DND-41 (cell line): ENCODE measurements around the gene TMEM238.

Experiments
- ATAC-seq: fragments of 200-7000 bp; cut with Tn5 transposase; 3 replicates; pipeline ENCODE4 v1.9.1; 2021; ENCODE audit warnings: low read depth; ENCODE audit not compliant: insufficient read depth
- DNase-seq: peaks from one replicate; pipeline ENCODE4 v3.0.0-alpha.2; 2020
- H2AFZ ChIP-seq: 2 replicates; pipeline ENCODE4 v1.6.0; 2012; ENCODE audit warnings: low read depth, low read length
- H3K27ac ChIP-seq: 2 replicates; pipeline ENCODE4 v1.5.1; 2012; ENCODE audit warnings: low read length, inconsistent platforms
- H3K27me3 ChIP-seq: fragments of 200-600 bp; sonication (generic); 2 replicates; pipeline ENCODE4 v1.6.0; 2012; ENCODE audit warnings: low read length, mild to moderate bottlenecking, inconsistent platforms; ENCODE audit not compliant: insufficient read depth, poor library complexity
- H3K36me3 ChIP-seq: 2 replicates; pipeline ENCODE4 v1.5.1; 2012; ENCODE audit warnings: low read length, inconsistent platforms; ENCODE audit not compliant: insufficient read depth
- H3K4me1 ChIP-seq: 2 replicates; pipeline ENCODE4 v1.5.1; 2012; ENCODE audit warnings: mild to moderate bottlenecking, low read length; ENCODE audit not compliant: insufficient read depth
- H3K4me2 ChIP-seq: 2 replicates; pipeline ENCODE4 v1.6.0; 2012; ENCODE audit warnings: mild to moderate bottlenecking, moderate library complexity, low read length, inconsistent platforms; ENCODE audit not compliant: insufficient read depth
- H3K4me3 ChIP-seq, 2 experiments: fragments of 200-600 bp in 1 of 2; shearing (Covaris generic) in 1 of 2; 2 replicates each; pipeline ENCODE4 v1.5.1; 2012 to 2016; ENCODE audit warnings: inconsistent platforms in 2 of 2, low read length in 2 of 2, mild to moderate bottlenecking in 2 of 2, low read depth in 1 of 2, moderate library complexity in 1 of 2
- H3K79me2 ChIP-seq: 2 replicates; pipeline ENCODE4 v1.6.0; 2012; ENCODE audit warnings: low read length, inconsistent platforms; ENCODE audit not compliant: insufficient read depth
- H3K9ac ChIP-seq: 2 replicates; pipeline ENCODE4 v1.6.0; 2012; ENCODE audit warnings: low read depth, mild to moderate bottlenecking, inconsistent platforms, low read length, moderate library complexity
- H3K9me3 ChIP-seq: 2 replicates; pipeline ENCODE4 v1.5.1; 2012; ENCODE audit warnings: low read length, moderate library complexity, mild to moderate bottlenecking, inconsistent platforms; ENCODE audit not compliant: insufficient read depth, severe bottlenecking
- H4K20me1 ChIP-seq: 2 replicates; pipeline ENCODE4 v1.6.0; 2012; ENCODE audit warnings: low read length; ENCODE audit not compliant: insufficient read depth
- CTCF ChIP-seq: IDR thresholded peaks from 2 replicates; pipeline ENCODE4 v1.5.1; 2012; ENCODE audit warnings: borderline replicate concordance, low read length, moderate library complexity, mild to moderate bottlenecking; ENCODE audit not compliant: poor library complexity, severe bottlenecking; ENCODE audit errors: extremely low read depth
- EZH2 ChIP-seq: IDR thresholded peaks from 3 replicates; pipeline ENCODE4 v1.6.1; 2012; ENCODE audit warnings: borderline replicate concordance, low read depth, mild to moderate bottlenecking, moderate library complexity, low read length, inconsistent platforms; ENCODE audit not compliant: severe bottlenecking

Gene TMEM238

GRCh38 chr19:55345101-55345817 is 38.8 kb downstream of the TMEM238 start:
- Histone ChIP-seq H3K4me2 (no peak overlapping the region), H3K9ac (no peak overlapping the region), H3K36me3 (peaks cover 68% of the 10 kb centered on the region), H3K4me3 (no peak overlapping the region), H3K27ac (no peak overlapping the region), H3K4me1 (peaks cover 24% of the 10 kb centered on the region), H2AFZ (no peak overlapping the region), H3K27me3 (no peaks in the 10 kb centered on the region), H3K9me3 (no peaks in the 10 kb centered on the region), H4K20me1 (peaks cover 45% of the 10 kb centered on the region), H3K79me2 (peaks cover 26% of the 10 kb centered on the region)
- ATAC-seq = no peak
- TF ChIP-seq EZH2 (no peak), CTCF (no peak)
- no peak for DNase-seq

GRCh38 chr19:55344444-55344843 is 39.6 kb downstream of the TMEM238 start:
- ATAC-seq = no peak

GRCh38 chr19:55341595-55342531 is 42.2 kb downstream of the TMEM238 start:
- H3K9ac ChIP-seq = peak overlapping the region; percentile 93
- H3K27ac ChIP-seq = peak overlapping the region; percentile 76
- DNase-seq (no peak), ATAC-seq (no peak)
- no peaks in the 10 kb centered on the region for H3K27me3 ChIP-seq
- peaks cover 52% of the 10 kb centered on the region for H3K36me3 ChIP-seq
- peak overlapping the region in 1 of 2 experiments; percentile 92; a peak in 3 of 4 replicates for H3K4me3 ChIP-seq
- peaks cover 42% of the 10 kb centered on the region for H4K20me1 ChIP-seq
- H3K79me2 ChIP-seq = peaks cover 30% of the 10 kb centered on the region
- no peaks in the 10 kb centered on the region for H3K9me3 ChIP-seq
- H3K4me2 ChIP-seq = peak overlapping the region; percentile 91
- TF ChIP-seq CTCF (no peak), EZH2 (no peak)
- H3K4me1 ChIP-seq = peaks cover 34% of the 10 kb centered on the region
- no peak overlapping the region; the same call in 1 of the 2 replicates for H2AFZ ChIP-seq

More at GRCh38 chr19:55344444-55344843, 39.6 kb downstream of the TMEM238 start:
- no peak overlapping the region for H3K27ac ChIP-seq
- no peak overlapping the region for H2AFZ ChIP-seq
- H3K27me3 ChIP-seq = no peaks in the 10 kb centered on the region
- H3K4me1 ChIP-seq = peaks cover 24% of the 10 kb centered on the region
- H3K4me3 ChIP-seq = no peak overlapping the region
- peaks cover 45% of the 10 kb centered on the region for H4K20me1 ChIP-seq
- peaks cover 68% of the 10 kb centered on the region for H3K36me3 ChIP-seq
- H3K4me2 ChIP-seq = no peak overlapping the region
- no peak overlapping the region for H3K9ac ChIP-seq
- no peak for TF ChIP-seq CTCF
- no peak for TF ChIP-seq EZH2
- no peak for DNase-seq
- H3K9me3 ChIP-seq = no peaks in the 10 kb centered on the region
- peaks cover 30% of the 10 kb centered on the region for H3K79me2 ChIP-seq
